Hematopoietic multipotent progenitor cell treated with erythropoietin and hydrocortisone succinate and interleukin-3 and kit ligand, for 4 days (in vitro differentiated cells): ENCODE data around the gene HORMAD2.

Source experiments
- DNase-seq: peaks from one replicate; pipeline ENCODE4 v3.0.0-alpha.2; 2015

HORMAD2 gene

GRCh38 chr22:30079952-30080533 is at the start of gene HORMAD2:
HORMAD2 (plus strand) TSS chr22:30080464; CDS start chr22:30093953, 13,489 bp downstream.
- DNase-seq = peak; percentile 49

DNA sequence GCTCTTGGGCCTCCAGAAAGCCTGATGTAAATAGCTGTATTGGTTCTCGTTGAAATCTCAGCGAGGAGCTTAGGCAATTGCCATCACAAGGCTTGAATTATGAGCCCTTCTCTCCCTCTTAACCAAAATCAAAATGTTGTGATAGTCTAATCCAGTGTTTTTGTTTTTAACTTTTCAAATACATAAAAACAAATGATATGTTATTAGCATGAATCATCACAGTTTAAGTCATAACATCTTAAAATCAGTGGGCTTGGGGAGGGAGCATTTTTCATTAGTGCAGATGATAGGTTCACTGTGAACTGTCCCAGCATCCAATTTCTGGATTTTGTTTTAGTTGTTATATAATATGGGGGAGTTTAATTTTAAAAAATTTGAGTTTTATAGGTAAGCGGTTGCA is 48.9 kb upstream of the HORMAD2 start:
- no peak for DNase-seq

- no peak for DNase-seq
Observed at GRCh38 chr22:30031764-30032455, 48.4 kb upstream of the HORMAD2 start.

GRCh38 chr22:30033137-30033536 is 47.1 kb upstream of the HORMAD2 start:
- peak; percentile 36 for DNase-seq

- no peak for DNase-seq
Observed at GRCh38 chr22:30033901-30034300, 46.4 kb upstream of the HORMAD2 start.

GRCh38 chr22:30036656-30037055 is 43.6 kb upstream of the HORMAD2 start:
- DNase-seq = no peak

DNA sequence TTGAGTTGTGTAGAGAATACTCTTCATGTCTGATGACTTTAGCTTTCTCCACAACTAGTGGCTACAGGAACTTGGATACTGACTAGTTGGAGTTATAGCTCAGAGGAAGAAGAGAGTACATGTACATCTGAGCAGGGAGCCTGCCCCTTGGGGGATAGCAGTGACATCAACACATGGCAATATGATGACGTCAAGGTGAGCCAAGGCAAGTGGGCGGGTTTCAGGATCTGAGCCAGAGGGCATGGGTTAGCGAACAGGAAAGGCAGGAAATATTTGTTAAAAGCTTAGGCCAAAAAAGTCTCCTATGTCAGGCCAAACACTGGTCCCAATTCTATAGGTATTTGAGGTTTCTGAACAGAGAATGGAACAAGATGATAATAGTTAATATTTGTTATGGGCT is 42.0 kb upstream of the HORMAD2 start:
- DNase-seq = no peak

- DNase-seq = peak; percentile 51
Observed at GRCh38 chr22:30040499-30041260, 39.6 kb upstream of the HORMAD2 start.

- no peak for DNase-seq
Observed at GRCh38 chr22:30041475-30041874, 38.8 kb upstream of the HORMAD2 start.

- DNase-seq = no peak
Observed at GRCh38 chr22:30041881-30042280, 38.4 kb upstream of the HORMAD2 start.

- no peak for DNase-seq
Observed at GRCh38 chr22:30043161-30043560, 37.1 kb upstream of the HORMAD2 start.

DNA sequence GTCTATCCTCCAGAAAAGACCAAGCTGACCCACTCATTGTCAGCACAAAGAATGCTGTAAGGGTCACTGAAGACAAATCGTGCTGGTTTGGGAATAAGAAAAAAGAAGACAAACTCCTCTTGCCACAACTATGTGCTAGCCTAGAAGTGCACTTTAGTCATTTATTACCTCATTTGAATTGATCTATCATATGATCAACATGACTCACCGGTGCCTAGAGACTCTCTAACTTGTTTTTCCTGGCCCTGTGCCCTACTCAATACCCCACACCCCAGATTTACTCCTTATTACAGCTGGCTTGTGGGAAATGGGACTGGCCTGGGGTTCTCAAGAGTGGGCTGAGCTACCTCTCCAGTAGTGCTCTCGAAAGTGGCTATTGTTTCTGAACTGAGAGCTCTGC is 35.9 kb upstream of the HORMAD2 start:
- DNase-seq = peak; percentile 17

GRCh38 chr22:30044881-30045493 is 35.3 kb upstream of the HORMAD2 start:
- DNase-seq = no peak

GRCh38 chr22:30045494-30045887 is 34.8 kb upstream of the HORMAD2 start:
- DNase-seq = no peak

DNA sequence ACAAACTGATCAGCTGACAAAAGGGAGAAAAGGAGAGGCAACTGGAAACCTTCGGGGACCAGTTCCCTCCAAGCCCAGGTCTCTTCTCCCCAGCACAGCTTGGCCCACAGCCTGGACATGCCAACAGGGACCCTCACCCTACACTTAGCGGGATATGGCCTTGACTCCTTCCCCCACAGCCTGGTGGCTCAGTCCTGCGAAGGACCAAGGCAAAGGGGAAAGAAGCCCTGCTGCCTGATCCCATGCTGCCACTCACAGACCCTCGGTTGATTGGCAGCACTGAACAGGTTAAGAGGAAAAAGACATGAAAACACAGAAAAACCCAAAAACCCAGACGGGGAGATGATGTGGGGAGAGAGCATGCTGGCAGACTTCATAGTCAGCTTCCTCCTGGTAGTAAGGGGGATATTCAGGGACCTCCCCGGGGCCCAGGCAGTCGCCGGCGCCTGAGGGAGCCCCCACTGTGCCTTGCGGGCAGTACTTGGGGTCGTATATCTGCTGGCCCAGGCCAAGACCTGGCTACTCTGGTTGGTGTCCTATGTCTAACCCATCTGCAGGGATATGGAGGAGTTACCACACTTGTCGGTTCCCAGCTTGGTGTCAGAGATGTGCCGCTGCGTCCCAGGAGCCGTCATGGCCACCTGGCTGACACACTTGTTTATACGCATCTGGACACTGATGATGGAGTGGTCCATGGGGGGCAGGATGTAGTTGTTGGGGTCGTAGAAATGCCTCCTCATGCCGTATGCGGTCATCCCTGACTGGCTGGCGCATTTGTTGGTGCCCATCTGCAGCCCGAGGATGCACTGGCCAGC is 34.2 kb upstream of the HORMAD2 start:
- no peak for DNase-seq

GRCh38 chr22:30046716-30047363 is 33.4 kb upstream of the HORMAD2 start:
- DNase-seq = no peak

DNA sequence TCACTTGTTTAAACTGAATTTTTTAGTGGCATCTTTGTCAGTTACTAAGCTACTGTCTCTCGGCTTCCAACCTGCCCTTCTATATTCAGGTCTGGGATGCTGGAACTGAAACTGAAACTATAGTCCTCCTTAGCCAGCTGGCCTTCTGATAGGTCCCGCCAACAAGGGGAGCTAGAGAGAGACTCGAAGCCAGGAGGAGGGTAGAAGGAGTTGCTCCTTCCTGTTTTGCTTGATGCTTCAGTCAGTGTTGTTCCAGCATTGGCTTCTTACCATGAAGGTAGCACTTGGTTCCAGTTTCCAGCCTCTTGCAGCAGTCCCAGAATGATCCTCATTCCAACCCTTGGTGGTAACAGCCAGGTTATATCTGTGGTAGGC is 32.9 kb upstream of the HORMAD2 start:
- DNase-seq = peak; percentile 68

- no peak for DNase-seq
Observed at GRCh38 chr22:30048681-30049080, 31.6 kb upstream of the HORMAD2 start.

DNA sequence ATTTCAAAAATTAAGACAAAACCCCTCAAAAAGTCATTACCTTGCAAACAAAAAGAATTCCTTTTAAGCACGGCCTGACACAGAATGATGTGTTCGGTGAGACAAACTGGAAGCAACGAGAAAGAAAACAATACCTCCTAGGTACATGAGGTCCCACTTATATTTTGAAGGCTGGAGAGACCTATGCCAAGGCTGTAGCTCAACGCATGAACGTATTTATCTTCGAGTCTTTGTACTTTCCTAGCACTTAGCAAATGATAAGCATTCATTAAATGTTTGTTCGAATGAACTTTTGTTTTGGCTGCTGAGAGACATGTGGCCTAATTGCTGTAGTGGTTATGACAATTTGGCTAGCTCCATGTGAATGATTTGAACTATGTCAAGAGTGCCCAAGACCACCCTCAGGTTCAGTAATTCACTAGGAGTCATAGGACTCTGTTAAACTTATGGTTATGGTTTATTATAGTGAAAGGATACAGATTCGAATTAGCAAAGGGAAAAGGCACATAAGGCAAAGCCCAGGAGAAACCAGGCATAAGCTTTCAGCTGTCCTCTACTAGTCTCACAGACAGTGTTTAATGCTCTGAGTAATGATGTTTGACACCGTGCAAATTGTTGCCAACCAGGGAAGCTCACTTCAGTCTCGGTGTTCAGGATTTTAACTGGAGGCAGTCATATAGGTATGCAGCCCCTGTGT is 26.0 kb upstream of the HORMAD2 start:
- no peak for DNase-seq

DNA sequence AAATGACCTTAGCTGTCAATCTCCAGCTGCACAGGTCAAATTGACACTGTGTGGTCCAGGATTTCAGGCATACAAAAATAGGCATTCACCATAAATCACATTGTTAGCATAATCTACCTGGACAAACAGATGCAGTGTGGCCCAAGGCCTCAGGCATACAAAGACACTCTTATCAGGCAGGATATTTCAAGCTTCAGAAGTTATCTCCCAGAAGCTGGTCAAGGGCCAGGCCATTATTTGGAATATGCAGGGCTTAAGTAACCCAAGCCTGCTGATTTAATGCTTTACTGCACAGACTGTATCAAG is 25.5 kb upstream of the HORMAD2 start:
- no peak for DNase-seq

- DNase-seq = no peak
Observed at GRCh38 chr22:30056015-30056414, 24.2 kb upstream of the HORMAD2 start.

- no peak for DNase-seq
Observed at GRCh38 chr22:30057375-30057774, 22.9 kb upstream of the HORMAD2 start.
